Gastroesophageal sphincter (tissue), 3 donors: ENCODE measurements around the gene NBL1.

Experiments used
- EP300 ChIP-seq: sonication (generic); formaldehyde crosslinking; IDR thresholded peaks from one replicate; pipeline ENCODE4 v1.6.1; 2017; ENCODE audit warnings: antibody characterized with exemption, mild to moderate bottlenecking
- POLR2A ChIP-seq, 2 donors: fragments of 450-650 bp; IDR thresholded peaks; one replicate each; pipeline ENCODE4 v1.6.1; 2017; ENCODE audit warnings: antibody characterized with exemption in 2 of 2, mild to moderate bottlenecking in 2 of 2, moderate library complexity in 1 of 2
- POLR2AphosphoS5 ChIP-seq: sonication (generic); formaldehyde crosslinking; IDR thresholded peaks from one replicate; pipeline ENCODE4 v1.6.1; 2017; ENCODE audit warnings: antibody characterized with exemption
- TF ChIP-seq, protein P1 (sequence below), 4 experiments: fragments of 200-600 bp in 2 of 4; fragments of 450-650 bp in 2 of 4; sonication (generic) in 1 of 4; IDR thresholded peaks; one replicate each; pipeline ENCODE4 v1.5.1; 2017 to 2019; ENCODE audit warnings: antibody characterized with exemption in 4 of 4, mild to moderate bottlenecking in 2 of 4, moderate library complexity in 2 of 4

GRCh38 chr1:19672237-19672636, 28.1 kb downstream of the NBL1 start:
- TF ChIP-seq, protein P1, sequence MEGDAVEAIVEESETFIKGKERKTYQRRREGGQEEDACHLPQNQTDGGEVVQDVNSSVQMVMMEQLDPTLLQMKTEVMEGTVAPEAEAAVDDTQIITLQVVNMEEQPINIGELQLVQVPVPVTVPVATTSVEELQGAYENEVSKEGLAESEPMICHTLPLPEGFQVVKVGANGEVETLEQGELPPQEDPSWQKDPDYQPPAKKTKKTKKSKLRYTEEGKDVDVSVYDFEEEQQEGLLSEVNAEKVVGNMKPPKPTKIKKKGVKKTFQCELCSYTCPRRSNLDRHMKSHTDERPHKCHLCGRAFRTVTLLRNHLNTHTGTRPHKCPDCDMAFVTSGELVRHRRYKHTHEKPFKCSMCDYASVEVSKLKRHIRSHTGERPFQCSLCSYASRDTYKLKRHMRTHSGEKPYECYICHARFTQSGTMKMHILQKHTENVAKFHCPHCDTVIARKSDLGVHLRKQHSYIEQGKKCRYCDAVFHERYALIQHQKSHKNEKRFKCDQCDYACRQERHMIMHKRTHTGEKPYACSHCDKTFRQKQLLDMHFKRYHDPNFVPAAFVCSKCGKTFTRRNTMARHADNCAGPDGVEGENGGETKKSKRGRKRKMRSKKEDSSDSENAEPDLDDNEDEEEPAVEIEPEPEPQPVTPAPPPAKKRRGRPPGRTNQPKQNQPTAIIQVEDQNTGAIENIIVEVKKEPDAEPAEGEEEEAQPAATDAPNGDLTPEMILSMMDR (IDR thresholded peaks at IDR 0.05): no peak
- TF ChIP-seq POLR2A (IDR thresholded peaks at IDR 0.05): no peak
- no peak for TF ChIP-seq POLR2AphosphoS5
- TF ChIP-seq EP300: no peak
